GM06990 (cell line): ENCODE data around the gene HPCAL1.

ENCODE experiments used
- DNase-seq: peaks from one replicate; pipeline ENCODE4 v3.0.0-alpha.2; 2011; ENCODE audit not compliant: insufficient read length; ENCODE audit errors: extremely low read depth
- H3K27me3 ChIP-seq: replicated peaks from 2 replicates; pipeline ENCODE4 v1.6.0; 2011; ENCODE audit warnings: low read length; ENCODE audit not compliant: control insufficient read depth, insufficient read depth
- H3K36me3 ChIP-seq: 2 replicates; pipeline ENCODE4 v1.5.1; 2011; ENCODE audit warnings: low read length; ENCODE audit not compliant: control insufficient read depth, insufficient read depth
- H3K4me3 ChIP-seq: replicated peaks from 2 replicates; pipeline ENCODE4 v1.5.1; 2011; ENCODE audit warnings: low read depth, mild to moderate bottlenecking, control low read depth, low read length
- CTCF ChIP-seq: IDR thresholded peaks from 2 replicates; pipeline ENCODE4 v1.5.1; 2011; ENCODE audit warnings: low read length, control low read depth, mild to moderate bottlenecking, inconsistent platforms; ENCODE audit not compliant: insufficient read depth, poor library complexity, severe bottlenecking

HPCAL1 gene

GRCh38 chr2:10335046-10335840 lies 32.5 kb downstream of the HPCAL1 start:
- H3K27me3 ChIP-seq: no peaks in the 10 kb centered on the region
- H3K36me3 ChIP-seq: no peaks in the 10 kb centered on the region
- H3K4me3 ChIP-seq: no peak overlapping the region
- TF ChIP-seq CTCF: no peak
- DNase-seq: no peak

GRCh38 chr2:10336283-10336682 lies 33.6 kb downstream of the HPCAL1 start:
- H3K36me3 ChIP-seq: no peaks in the 10 kb centered on the region
- no peak for TF ChIP-seq CTCF
- no peak overlapping the region for H3K4me3 ChIP-seq
- H3K27me3 ChIP-seq: no peaks in the 10 kb centered on the region
- DNase-seq: no peak

GRCh38 chr2:10337449-10338269 lies 35.0 kb downstream of the HPCAL1 start:
- Histone ChIP-seq H3K27me3 (no peaks in the 10 kb centered on the region), H3K36me3 (no peaks in the 10 kb centered on the region), H3K4me3 (no peak overlapping the region)
- no peak for DNase-seq
- TF ChIP-seq CTCF: no peak

GRCh38 chr2:10338270-10339188 lies 35.8 kb downstream of the HPCAL1 start:
- no peak for DNase-seq
- Histone ChIP-seq H3K4me3 (no peak overlapping the region), H3K27me3 (no peaks in the 10 kb centered on the region), H3K36me3 (no peaks in the 10 kb centered on the region)
- TF ChIP-seq CTCF: no peak
